Peyer's patch (tissue), 4 donors: ENCODE measurements around the gene SLC25A25.

Experiments
- POLR2A ChIP-seq, 2 donors: fragments of 450-650 bp; IDR thresholded peaks; one replicate each; pipeline ENCODE4 v1.5.1; 2017; ENCODE audit warnings: antibody characterized with exemption in 2 of 2, mild to moderate bottlenecking in 2 of 2, moderate library complexity in 2 of 2
- TF ChIP-seq, protein P1 (sequence below), 6 experiments: fragments of 450-650 bp in 4 of 6; fragments of 200-600 bp in 2 of 6; sonication (generic) in 1 of 6; IDR thresholded peaks; one replicate each; pipeline ENCODE4 v1.5.1; 2017 to 2019; ENCODE audit warnings: antibody characterized with exemption in 6 of 6, mild to moderate bottlenecking in 3 of 6, moderate library complexity in 1 of 6

DNA sequence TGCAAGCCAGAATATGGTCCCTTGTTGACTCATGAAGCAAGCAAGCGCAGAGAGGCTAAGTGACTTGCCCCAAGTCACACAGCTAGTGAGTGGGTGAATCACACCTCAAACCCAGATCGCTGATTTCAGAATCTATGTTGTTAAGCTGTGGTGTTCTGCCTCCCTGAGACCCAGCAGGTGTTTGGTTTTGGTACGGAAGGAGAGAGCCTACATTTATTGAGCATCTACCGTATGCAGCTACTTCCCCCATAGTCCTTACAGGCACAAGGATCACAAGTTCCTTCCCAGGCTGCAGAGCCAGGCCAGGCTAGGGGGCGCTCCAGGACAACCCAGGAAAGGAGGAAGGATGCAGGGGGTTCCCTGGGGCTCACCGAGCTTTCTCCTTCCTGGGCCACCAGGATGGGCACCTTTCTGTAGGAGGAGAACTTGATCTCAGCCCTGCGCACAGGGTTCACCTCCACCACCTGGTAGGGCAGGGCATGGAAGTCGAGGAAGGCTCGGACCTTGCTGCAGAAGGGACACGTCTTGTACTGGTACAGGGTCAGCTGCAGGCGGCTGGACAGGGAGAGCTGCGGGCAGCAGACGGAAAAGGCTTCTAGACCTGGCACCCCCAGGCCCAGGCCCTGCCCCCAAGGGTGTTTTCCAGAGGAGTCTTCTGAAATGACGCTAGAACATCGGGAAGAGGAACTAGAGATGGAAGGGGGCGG lies 57.0 kb downstream of the SLC25A25 start:
- TF ChIP-seq, protein P1, sequence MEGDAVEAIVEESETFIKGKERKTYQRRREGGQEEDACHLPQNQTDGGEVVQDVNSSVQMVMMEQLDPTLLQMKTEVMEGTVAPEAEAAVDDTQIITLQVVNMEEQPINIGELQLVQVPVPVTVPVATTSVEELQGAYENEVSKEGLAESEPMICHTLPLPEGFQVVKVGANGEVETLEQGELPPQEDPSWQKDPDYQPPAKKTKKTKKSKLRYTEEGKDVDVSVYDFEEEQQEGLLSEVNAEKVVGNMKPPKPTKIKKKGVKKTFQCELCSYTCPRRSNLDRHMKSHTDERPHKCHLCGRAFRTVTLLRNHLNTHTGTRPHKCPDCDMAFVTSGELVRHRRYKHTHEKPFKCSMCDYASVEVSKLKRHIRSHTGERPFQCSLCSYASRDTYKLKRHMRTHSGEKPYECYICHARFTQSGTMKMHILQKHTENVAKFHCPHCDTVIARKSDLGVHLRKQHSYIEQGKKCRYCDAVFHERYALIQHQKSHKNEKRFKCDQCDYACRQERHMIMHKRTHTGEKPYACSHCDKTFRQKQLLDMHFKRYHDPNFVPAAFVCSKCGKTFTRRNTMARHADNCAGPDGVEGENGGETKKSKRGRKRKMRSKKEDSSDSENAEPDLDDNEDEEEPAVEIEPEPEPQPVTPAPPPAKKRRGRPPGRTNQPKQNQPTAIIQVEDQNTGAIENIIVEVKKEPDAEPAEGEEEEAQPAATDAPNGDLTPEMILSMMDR (IDR thresholded peaks at IDR 0.05): peak in 5 of 6 experiments; percentile 16 to 57 (median 46)
- TF ChIP-seq POLR2A (IDR thresholded peaks at IDR 0.05): no peak
